IMR-90 (cell line): ENCODE data around the gene OSBP2. TPM values are rescaled to one million over a fixed set of nuclear protein-coding genes. Genes with fewer than 3 reads are reported as not detected.

ENCODE experiments used
- ATAC-seq: fragments of 200-7000 bp; cut with Tn5 transposase; 2 replicates; pipeline ENCODE4 v1.9.1; 2020; ENCODE audit warnings: low read depth, mild to moderate bottlenecking, moderate library complexity
- BruUV-seq: library from RNA; stranded (reverse); fragments of 400-500 nt; replicated peaks from 2 replicates; lab custom pipeline; 2021; lab: Mats Ljungman, UMichigan
- CTCF ChIA-PET: fragments of 300-600 bp; formaldehyde crosslinking; extraction: SDS; loops from one replicate; lab custom pipeline; 2021; ENCODE audit warnings: antibody characterized with exemption; lab: Yijun Ruan, JAX
- POLR2A ChIA-PET: fragments of 300-600 bp; sonication (Branson Sonifier 250); formaldehyde crosslinking; loops from one replicate; lab custom pipeline; 2022; ENCODE audit warnings: antibody characterized with exemption; ENCODE audit not compliant: unreplicated experiment; lab: Charles Lee
- DNase-seq: peaks from one replicate; pipeline ENCODE4 v3.0.0; 2013
- H2AFZ ChIP-seq: replicated peaks from 2 replicates; pipeline ENCODE3; 2013; ENCODE audit warnings: low read length, mild to moderate bottlenecking; ENCODE audit not compliant: poor library complexity
- H2AK5ac ChIP-seq: 2 replicates; pipeline ENCODE4 v1.6.1; 2013; ENCODE audit warnings: low read depth, low read length, inconsistent platforms
- H2AK9ac ChIP-seq: replicated peaks from 2 replicates; pipeline ENCODE3; 2013; ENCODE audit warnings: mild to moderate bottlenecking, low read depth, low read length, moderate library complexity; ENCODE audit not compliant: poor library complexity
- H2BK120ac ChIP-seq: 2 replicates; pipeline ENCODE4 v1.6.1; 2013; ENCODE audit warnings: low read depth, low read length, inconsistent platforms
- H2BK15ac ChIP-seq: 3 replicates; pipeline ENCODE4 v1.6.1; 2013; ENCODE audit warnings: low read depth, low read length, inconsistent platforms
- H2BK20ac ChIP-seq: 2 replicates; pipeline ENCODE4 v1.6.1; 2013; ENCODE audit warnings: low read depth, mild to moderate bottlenecking, inconsistent platforms, low read length, moderate library complexity
- H2BK5ac ChIP-seq: 2 replicates; pipeline ENCODE4 v1.6.1; 2013; ENCODE audit warnings: mild to moderate bottlenecking, low read depth, low read length, inconsistent platforms; ENCODE audit not compliant: poor library complexity, severe bottlenecking
- H3K14ac ChIP-seq: replicated peaks from 2 replicates; pipeline ENCODE4 v1.6.1; 2013; ENCODE audit warnings: low read depth, low read length, inconsistent platforms
- H3K18ac ChIP-seq: 2 replicates; pipeline ENCODE4 v1.6.1; 2013; ENCODE audit warnings: low read depth, low read length, control low read depth
- H3K23ac ChIP-seq: 2 replicates; pipeline ENCODE4 v1.6.1; 2013; ENCODE audit warnings: low read depth, low read length, inconsistent platforms
- H3K27ac ChIP-seq: 2 replicates; pipeline ENCODE4 v1.5.1; 2013; ENCODE audit warnings: mild to moderate bottlenecking, control low read depth, low read length; ENCODE audit not compliant: insufficient read depth
- H3K27me3 ChIP-seq: 2 replicates; pipeline ENCODE4 v1.6.1; 2013; ENCODE audit warnings: low read length; ENCODE audit not compliant: control insufficient read depth, insufficient read depth
- H3K36me3 ChIP-seq: 2 replicates; pipeline ENCODE4 v1.6.1; 2013; ENCODE audit warnings: low read length, mixed read lengths; ENCODE audit not compliant: control insufficient read depth, insufficient read depth
- H3K4ac ChIP-seq: 2 replicates; pipeline ENCODE4 v1.6.1; 2013; ENCODE audit warnings: low read depth, low read length, inconsistent platforms
- H3K4me1 ChIP-seq: 2 replicates; pipeline ENCODE4 v1.6.1; 2013; ENCODE audit warnings: low read length, mixed read lengths; ENCODE audit not compliant: control insufficient read depth, insufficient read depth
- H3K4me2 ChIP-seq: 2 replicates; pipeline ENCODE4 v1.6.1; 2013; ENCODE audit warnings: low read depth, mild to moderate bottlenecking, control low read depth, low read length, moderate library complexity
- H3K4me3 ChIP-seq: 2 replicates; pipeline ENCODE4 v1.5.1; 2013; ENCODE audit warnings: low read depth, mild to moderate bottlenecking, control low read depth, low read length, moderate library complexity; ENCODE audit not compliant: insufficient read depth
- H3K56ac ChIP-seq: 2 replicates; pipeline ENCODE4 v1.6.1; 2013; ENCODE audit warnings: low read length, inconsistent platforms; ENCODE audit not compliant: insufficient read depth; ENCODE audit errors: extremely low read depth
- H3K79me1 ChIP-seq, 2 experiments: 2 replicates each; pipeline ENCODE4 v1.6.1; 2013; ENCODE audit warnings: low read length in 2 of 2, inconsistent platforms in 1 of 2, low read depth in 1 of 2
- H3K9ac ChIP-seq: 2 replicates; pipeline ENCODE4 v1.6.1; 2013; ENCODE audit warnings: low read depth, low read length, control low read depth
- H3K9me1 ChIP-seq: 2 replicates; pipeline ENCODE4 v1.6.1; 2013; ENCODE audit warnings: low read length, inconsistent platforms; ENCODE audit not compliant: insufficient read depth
- H3K9me3 ChIP-seq: 2 replicates; pipeline ENCODE4 v1.6.1; 2013; ENCODE audit warnings: low read length; ENCODE audit not compliant: control insufficient read depth, insufficient read depth
- H4K20me1 ChIP-seq: 2 replicates; pipeline ENCODE4 v1.6.1; 2013; ENCODE audit warnings: low read length, inconsistent platforms; ENCODE audit not compliant: insufficient read depth
- H4K5ac ChIP-seq: 2 replicates; pipeline ENCODE4 v1.6.1; 2013; ENCODE audit warnings: mild to moderate bottlenecking, low read depth, low read length, control low read depth
- H4K8ac ChIP-seq, 2 experiments: 2 replicates each; pipeline ENCODE4 v1.6.1; 2013; ENCODE audit warnings: low read depth in 2 of 2, low read length in 2 of 2, control low read depth in 1 of 2, inconsistent platforms in 1 of 2
- H4K91ac ChIP-seq: 2 replicates; pipeline ENCODE4 v1.6.1; 2013; ENCODE audit warnings: low read depth, low read length, inconsistent platforms; ENCODE audit not compliant: insufficient read depth
- BHLHE40 ChIP-seq: fragments of 150-350 bp; IDR thresholded peaks from 2 replicates; pipeline ENCODE4 v1.6.1; 2016; ENCODE audit warnings: mild to moderate bottlenecking, low read depth, low read length
- CEBPB ChIP-seq: IDR thresholded peaks from 2 replicates; pipeline ENCODE4 v1.6.1; 2012; ENCODE audit warnings: low read depth, low read length, improper control_type of control experiment
- CHD1 ChIP-seq: IDR thresholded peaks from 2 replicates; pipeline ENCODE4 v1.6.1; 2012; ENCODE audit warnings: low read depth, low read length, improper control_type of control experiment
- CTCF ChIP-seq: conservative IDR thresholded peaks from 2 replicates; pipeline ENCODE4 v1.5.1; 2012; ENCODE audit warnings: mild to moderate bottlenecking, low read depth, low read length, improper control_type of control experiment
- ELK1 ChIP-seq: fragments of 150-350 bp; IDR thresholded peaks from 2 replicates; pipeline ENCODE4 v1.6.1; 2016; ENCODE audit warnings: low read depth, mild to moderate bottlenecking, low read length, moderate library complexity, borderline replicate concordance
- FOS ChIP-seq: fragments of 150-350 bp; IDR thresholded peaks from 2 replicates; pipeline ENCODE4 v1.6.1; 2016; ENCODE audit warnings: low read depth, low read length
- MAFK ChIP-seq: IDR thresholded peaks from 2 replicates; pipeline ENCODE4 v1.6.1; 2012; ENCODE audit warnings: low read depth, low read length, improper control_type of control experiment
- MAZ ChIP-seq: IDR thresholded peaks from 2 replicates; pipeline ENCODE4 v1.6.1; 2012; ENCODE audit warnings: low read depth, mild to moderate bottlenecking, low read length, improper control_type of control experiment, moderate library complexity, borderline replicate concordance
- MXI1 ChIP-seq: IDR thresholded peaks from 2 replicates; pipeline ENCODE4 v1.6.1; 2012; ENCODE audit warnings: low read depth, mild to moderate bottlenecking, low read length, moderate library complexity, borderline replicate concordance
- NFE2L2 ChIP-seq: fragments of 150-350 bp; IDR thresholded peaks from 2 replicates; pipeline ENCODE4 v1.6.1; 2016; ENCODE audit warnings: low read depth, mild to moderate bottlenecking, low read length
- POLR2A ChIP-seq: IDR thresholded peaks from 2 replicates; pipeline ENCODE4 v1.6.1; 2012; ENCODE audit warnings: mild to moderate bottlenecking, low read depth, low read length
- RAD21 ChIP-seq: IDR thresholded peaks from 2 replicates; pipeline ENCODE4 v1.6.1; 2012; ENCODE audit warnings: low read length, improper control_type of control experiment
- RCOR1 ChIP-seq: IDR thresholded peaks from 2 replicates; pipeline ENCODE4 v1.6.1; 2012; ENCODE audit warnings: mild to moderate bottlenecking, low read length, improper control_type of control experiment; ENCODE audit not compliant: insufficient replicate concordance
- RFX5 ChIP-seq: IDR thresholded peaks from 2 replicates; pipeline ENCODE4 v1.8.0; 2012; ENCODE audit warnings: low read depth, mild to moderate bottlenecking, low read length, moderate library complexity
- SMC3 ChIP-seq: fragments of 150-350 bp; IDR thresholded peaks from 2 replicates; pipeline ENCODE4 v1.6.1; 2016; ENCODE audit warnings: low read depth, mild to moderate bottlenecking, antibody characterized with exemption, low read length, moderate library complexity
- WGBS, 2 experiments: methylation state at CpG; one replicate each; pipeline versions ENCODE4 v1.1.5 to v1.1.7; 2013; ENCODE audit warnings: missing lambda C conversion rate in 2 of 2; ENCODE audit not compliant: insufficient read length in 1 of 2; ENCODE audit errors: extremely low coverage in 2 of 2; 5-methylcytosine and 5-hydroxymethylcytosine counted together
- dilution Hi-C: fragments of 300-500 bp; cut with HindIII; formaldehyde crosslinking; loops from one replicate; pipeline ENCODE4 v1.14.3; 2018; ENCODE audit warnings: low sequenced_read_pairs; ENCODE audit not compliant: unreplicated experiment
- in situ Hi-C: fragments of 300-500 bp; cut with MboI; formaldehyde crosslinking; loops from 3 replicates; pipeline ENCODE4 v1.14.3; 2019; ENCODE audit warnings: low sequenced_read_pairs, inconsistent platforms, mixed read lengths
- intact Hi-C: fragments of 100-400 bp; cut with micrococcal nuclease; formaldehyde crosslinking; loops from 2 replicates; pipeline ENCODE4 v1.10.0; 2022
- polyA plus RNA-seq, 3 experiments: library from polyadenylated mRNA; depleted of rRNA; stranded (reverse); fragments of >200 nt; gene quantifications; 2 replicates each; pipeline ENCODE4 v1.2.3, GENCODE V29; 2012; ENCODE audit warnings: low replicate concordance in 1 of 3
- total RNA-seq: library from RNA; depleted of rRNA; stranded (reverse); fragments of >200 nt; gene quantifications from 2 replicates; pipeline ENCODE4 v1.2.3, GENCODE V29; 2012

The OSBP2 gene
- total and polyA plus RNA-seq, 2 of the 4 experiments (the other 2 are of a cell fraction): 1.8 to 2.2 TPM

GRCh38 chr22:30868663-30869385 lies 174.2 kb downstream of the OSBP2 start:
- H2AFZ ChIP-seq: no peak overlapping the region
- dilution Hi-C loops (no loop called here), in situ Hi-C loops (no loop called here), intact Hi-C loops (no loop called here)
- H3K56ac ChIP-seq: no peak overlapping the region
- H3K18ac ChIP-seq: no peak overlapping the region
- no peaks in the 10 kb centered on the region for H3K27me3 ChIP-seq
- no peak overlapping the region for H2BK5ac ChIP-seq
- no peak overlapping the region for H3K14ac ChIP-seq
- H3K23ac ChIP-seq: no peak overlapping the region
- H3K9me3 ChIP-seq: no peaks in the 10 kb centered on the region
- no peak overlapping the region for H4K5ac ChIP-seq
- H2BK120ac ChIP-seq: no peak overlapping the region
- no peak overlapping the region for H2AK9ac ChIP-seq
- no peak overlapping the region for H3K4me3 ChIP-seq
- no peak overlapping the region for H2BK20ac ChIP-seq
- no TSS peak for BruUV-seq
- no peak overlapping the region for H4K8ac ChIP-seq
- no peak overlapping the region for H3K4me2 ChIP-seq
- H3K9me1 ChIP-seq: no peaks in the 10 kb centered on the region
- H4K91ac ChIP-seq: no peak overlapping the region
- no peak overlapping the region for H3K27ac ChIP-seq
- no peak overlapping the region for H3K9ac ChIP-seq
- no peak overlapping the region for H2BK15ac ChIP-seq
- H3K4me1 ChIP-seq: peaks cover 4% of the 10 kb centered on the region; the same call in 1 of the 2 replicates
- no peaks in the 10 kb centered on the region; the same call in 1 of the 2 replicates for H4K20me1 ChIP-seq
- peak; percentile 68 for ATAC-seq
- ChIA-PET POLR2A (no interaction called here), CTCF (no interaction called here)
- no peaks in the 10 kb centered on the region for H3K79me1 ChIP-seq
- H2AK5ac ChIP-seq: no peak overlapping the region
- peak; percentile 75 for DNase-seq
- H3K4ac ChIP-seq: no peak overlapping the region
- 47% methylated on average over 5 of the region's 12 CpGs; no CpG with 5 or more reads in 1 of the 2 experiments for WGBS, 2 experiments
- no peaks in the 10 kb centered on the region for H3K36me3 ChIP-seq
- TF ChIP-seq MXI1: 0 out of 2 replicates have a peak, but pooled peaks have one; percentile 31
- no peak for TF ChIP-seq POLR2A
- peak; percentile 32; the same call in 1 of the 2 replicates for TF ChIP-seq FOS
- no peak for TF ChIP-seq SMC3
- no peak for TF ChIP-seq ELK1
- no peak for TF ChIP-seq NFE2L2
- no peak for TF ChIP-seq RCOR1
- no peak for TF ChIP-seq RFX5
- TF ChIP-seq BHLHE40: peak; percentile 66
- no peak for TF ChIP-seq CEBPB
- TF ChIP-seq MAFK: no peak
- TF ChIP-seq MAZ: no peak
- no peak for TF ChIP-seq RAD21
- no peak for TF ChIP-seq CHD1
- TF ChIP-seq CTCF: no peak
